ENCODE measurements around the gene FAM168A. TPM values are rescaled to one million over a fixed set of nuclear protein-coding genes. Genes with fewer than 3 reads are reported as not detected.

FAM168A gene
- total and polyA plus RNA-seq, 9 of the 15 experiments (the other 6 are each of a cell fraction or from before 2014, with no cell fraction given), result 0.44 to 7.2 (median 2.9) TPM

DNA sequence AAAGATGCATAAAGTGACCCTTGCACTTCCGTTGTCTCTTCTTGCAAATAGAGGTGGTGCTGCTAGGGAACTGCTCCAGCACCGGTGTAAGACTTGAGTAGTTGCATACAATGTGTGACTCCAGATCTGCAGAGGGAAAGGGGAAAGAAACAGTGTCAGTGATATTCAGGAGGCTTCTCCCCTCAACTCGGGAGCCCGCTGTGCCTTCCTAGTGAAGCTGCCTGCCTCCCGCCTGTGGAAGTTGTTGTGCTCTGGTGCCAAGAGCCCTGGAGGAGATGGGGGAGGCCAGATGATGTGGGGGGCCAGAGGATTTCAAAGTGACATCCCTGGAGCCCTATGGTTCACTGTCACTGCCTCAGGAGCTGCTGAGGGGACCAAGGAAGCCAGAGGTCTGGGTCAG lies 191.3 kb downstream of the FAM168A start (continued):
- TF ChIP-seq, protein P1, sequence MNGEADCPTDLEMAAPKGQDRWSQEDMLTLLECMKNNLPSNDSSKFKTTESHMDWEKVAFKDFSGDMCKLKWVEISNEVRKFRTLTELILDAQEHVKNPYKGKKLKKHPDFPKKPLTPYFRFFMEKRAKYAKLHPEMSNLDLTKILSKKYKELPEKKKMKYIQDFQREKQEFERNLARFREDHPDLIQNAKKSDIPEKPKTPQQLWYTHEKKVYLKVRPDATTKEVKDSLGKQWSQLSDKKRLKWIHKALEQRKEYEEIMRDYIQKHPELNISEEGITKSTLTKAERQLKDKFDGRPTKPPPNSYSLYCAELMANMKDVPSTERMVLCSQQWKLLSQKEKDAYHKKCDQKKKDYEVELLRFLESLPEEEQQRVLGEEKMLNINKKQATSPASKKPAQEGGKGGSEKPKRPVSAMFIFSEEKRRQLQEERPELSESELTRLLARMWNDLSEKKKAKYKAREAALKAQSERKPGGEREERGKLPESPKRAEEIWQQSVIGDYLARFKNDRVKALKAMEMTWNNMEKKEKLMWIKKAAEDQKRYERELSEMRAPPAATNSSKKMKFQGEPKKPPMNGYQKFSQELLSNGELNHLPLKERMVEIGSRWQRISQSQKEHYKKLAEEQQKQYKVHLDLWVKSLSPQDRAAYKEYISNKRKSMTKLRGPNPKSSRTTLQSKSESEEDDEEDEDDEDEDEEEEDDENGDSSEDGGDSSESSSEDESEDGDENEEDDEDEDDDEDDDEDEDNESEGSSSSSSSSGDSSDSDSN (IDR thresholded peaks at IDR 0.05; ENCODE audit: borderline replicate concordance in 1 of 2, low read depth in 2 of 2, low read length in 2 of 2), result no peak
- TF ChIP-seq TCFL5 (CRISPR knock-in tag; conservative IDR thresholded peaks at IDR 0.05) (no peak), KDM4B (IDR thresholded peaks at IDR 0.05; ENCODE audit: borderline replicate concordance in 2 of 2, low read depth in 1 of 2) (no peak), GABPB2 (CRISPR knock-in tag; conservative IDR thresholded peaks at IDR 0.05) (no peak)
- TF ChIP-seq, protein P2, sequence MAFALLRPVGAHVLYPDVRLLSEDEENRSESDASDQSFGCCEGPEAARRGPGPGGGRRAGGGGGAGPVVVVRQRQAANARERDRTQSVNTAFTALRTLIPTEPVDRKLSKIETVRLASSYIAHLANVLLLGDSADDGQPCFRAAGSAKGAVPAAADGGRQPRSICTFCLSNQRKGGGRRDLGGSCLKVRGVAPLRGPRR (CRISPR knock-in tag; IDR thresholded peaks at IDR 0.05), result no peak
- TF ChIP-seq, protein P3, sequence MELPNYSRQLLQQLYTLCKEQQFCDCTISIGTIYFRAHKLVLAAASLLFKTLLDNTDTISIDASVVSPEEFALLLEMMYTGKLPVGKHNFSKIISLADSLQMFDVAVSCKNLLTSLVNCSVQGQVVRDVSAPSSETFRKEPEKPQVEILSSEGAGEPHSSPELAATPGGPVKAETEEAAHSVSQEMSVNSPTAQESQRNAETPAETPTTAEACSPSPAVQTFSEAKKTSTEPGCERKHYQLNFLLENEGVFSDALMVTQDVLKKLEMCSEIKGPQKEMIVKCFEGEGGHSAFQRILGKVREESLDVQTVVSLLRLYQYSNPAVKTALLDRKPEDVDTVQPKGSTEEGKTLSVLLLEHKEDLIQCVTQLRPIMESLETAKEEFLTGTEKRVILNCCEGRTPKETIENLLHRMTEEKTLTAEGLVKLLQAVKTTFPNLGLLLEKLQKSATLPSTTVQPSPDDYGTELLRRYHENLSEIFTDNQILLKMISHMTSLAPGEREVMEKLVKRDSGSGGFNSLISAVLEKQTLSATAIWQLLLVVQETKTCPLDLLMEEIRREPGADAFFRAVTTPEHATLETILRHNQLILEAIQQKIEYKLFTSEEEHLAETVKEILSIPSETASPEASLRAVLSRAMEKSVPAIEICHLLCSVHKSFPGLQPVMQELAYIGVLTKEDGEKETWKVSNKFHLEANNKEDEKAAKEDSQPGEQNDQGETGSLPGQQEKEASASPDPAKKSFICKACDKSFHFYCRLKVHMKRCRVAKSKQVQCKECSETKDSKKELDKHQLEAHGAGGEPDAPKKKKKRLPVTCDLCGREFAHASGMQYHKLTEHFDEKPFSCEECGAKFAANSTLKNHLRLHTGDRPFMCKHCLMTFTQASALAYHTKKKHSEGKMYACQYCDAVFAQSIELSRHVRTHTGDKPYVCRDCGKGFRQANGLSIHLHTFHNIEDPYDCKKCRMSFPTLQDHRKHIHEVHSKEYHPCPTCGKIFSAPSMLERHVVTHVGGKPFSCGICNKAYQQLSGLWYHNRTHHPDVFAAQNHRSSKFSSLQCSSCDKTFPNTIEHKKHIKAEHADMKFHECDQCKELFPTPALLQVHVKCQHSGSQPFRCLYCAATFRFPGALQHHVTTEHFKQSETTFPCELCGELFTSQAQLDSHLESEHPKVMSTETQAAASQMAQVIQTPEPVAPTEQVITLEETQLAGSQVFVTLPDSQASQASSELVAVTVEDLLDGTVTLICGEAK (IDR thresholded peaks at IDR 0.05), result no peak
- TF ChIP-seq, protein P3 (CRISPR knock-in tag; IDR thresholded peaks at IDR 0.05), result no peak
